Hematopoietic multipotent progenitor cell treated with erythropoietin and hydrocortisone succinate and interleukin-3 and kit ligand, for 17 days (in vitro differentiated cells): ENCODE measurements around the gene PDXDC1.
"Not testable (repeated sequence)": the region's sequence is repeated elsewhere in the genome, so short reads cannot be mapped to it uniquely, and the experiment has no call there.

ENCODE experiments used
- DNase-seq: peaks from one replicate; pipeline ENCODE4 v3.0.0-alpha.2; 2015; ENCODE audit warnings: low spot score

Gene PDXDC1

GRCh38 chr16:15035163-15035729 lies 60.4 kb downstream of the PDXDC1 start:
- DNase-seq: no peak

GRCh38 chr16:15037003-15037402 lies 62.2 kb downstream of the PDXDC1 start:
- DNase-seq: no peak

- DNase-seq: peak; percentile 75
These were observed 62.9 kb downstream of the PDXDC1 start for GRCh38 chr16:15037745-15038144.

- no peak for DNase-seq
These were observed 63.9 kb downstream of the PDXDC1 start for GRCh38 chr16:15038689-15039088.

- DNase-seq: peak; percentile 85
These were observed 66.6 kb downstream of the PDXDC1 start for GRCh38 chr16:15041271-15042004.

- no peak for DNase-seq
These were observed 68.5 kb downstream of the PDXDC1 start for GRCh38 chr16:15043344-15043743.

- DNase-seq: no peak
These were observed 69.5 kb downstream of the PDXDC1 start for GRCh38 chr16:15044286-15044685.

GRCh38 chr16:15045270-15045669 lies 70.4 kb downstream of the PDXDC1 start:
- not testable (repeated sequence) for DNase-seq

GRCh38 chr16:15046692-15047376 lies 72.0 kb downstream of the PDXDC1 start:
- DNase-seq: no peak

GRCh38 chr16:15049581-15050180 lies 74.9 kb downstream of the PDXDC1 start:
- DNase-seq: no peak

- DNase-seq: not testable (repeated sequence)
These were observed 75.6 kb downstream of the PDXDC1 start for GRCh38 chr16:15050440-15050839.

- DNase-seq: no peak
These were observed 76.6 kb downstream of the PDXDC1 start for GRCh38 chr16:15051387-15051951.

- DNase-seq: no peak
These were observed 78.1 kb downstream of the PDXDC1 start for GRCh38 chr16:15052747-15053476.

GRCh38 chr16:15053904-15054303 lies 79.1 kb downstream of the PDXDC1 start:
- DNase-seq: no peak

GRCh38 chr16:15054357-15055140 lies 79.7 kb downstream of the PDXDC1 start:
- no peak for DNase-seq

- no peak for DNase-seq
These were observed 80.6 kb downstream of the PDXDC1 start for GRCh38 chr16:15055141-15056053.

GRCh38 chr16:15057681-15058417 lies 83.0 kb downstream of the PDXDC1 start:
- no peak for DNase-seq

GRCh38 chr16:15059324-15059723 lies 84.5 kb downstream of the PDXDC1 start:
- peak; percentile 3 for DNase-seq
